GM19193 (cell line): ENCODE results near the gene APMAP.

ENCODE experiments used
- POLR2A ChIP-seq: IDR thresholded peaks from 4 replicates; pipeline ENCODE4 v1.6.1; 2011; ENCODE audit not compliant: insufficient read depth, insufficient read length; ENCODE audit errors: extremely low read depth

APMAP gene

DNA sequence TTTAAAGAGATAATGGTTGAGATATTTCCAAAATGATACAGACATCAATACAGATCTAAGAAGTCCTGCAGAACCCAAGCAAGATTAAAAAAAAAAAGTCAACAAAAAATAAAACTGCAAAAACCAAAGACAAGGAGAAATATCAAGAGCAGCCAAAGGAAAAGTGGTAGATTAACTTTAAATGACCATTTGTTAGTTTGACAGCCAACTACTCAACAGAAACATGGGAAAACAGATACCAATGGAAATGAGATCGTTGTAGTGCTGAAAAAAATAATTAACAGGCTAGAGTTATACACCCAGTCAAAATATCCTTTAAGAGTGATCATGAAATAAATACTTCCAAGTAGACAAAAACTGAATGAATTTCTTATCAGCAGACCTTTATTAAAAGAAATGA, 10.5 kb upstream of the APMAP start:
- TF ChIP-seq POLR2A = no peak

DNA sequence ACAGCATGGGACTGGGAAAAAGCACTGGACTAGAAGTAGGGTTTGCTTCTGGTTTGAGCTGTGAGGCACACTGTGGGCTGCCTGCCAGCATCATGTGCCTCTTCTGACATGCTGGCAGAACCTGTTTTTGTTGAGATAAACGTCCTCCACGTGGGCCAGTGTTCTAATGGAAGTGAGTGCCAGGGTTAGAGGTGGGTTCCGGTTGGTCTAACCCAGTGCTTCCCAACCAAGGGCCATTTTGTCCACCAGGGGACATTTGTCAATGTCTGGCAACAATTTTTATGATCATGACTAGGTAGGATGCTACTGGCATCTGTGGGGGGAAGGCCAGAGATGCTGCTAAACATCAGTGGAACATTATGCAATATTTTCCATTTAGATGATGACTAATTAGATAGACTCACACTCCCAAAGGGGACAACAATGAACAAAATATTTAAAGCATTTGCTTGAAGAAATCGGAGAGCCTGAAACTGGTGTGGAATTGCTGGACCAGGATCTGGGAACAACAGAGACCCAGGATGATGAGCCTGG, 7.8 kb upstream of the APMAP start:
- TF ChIP-seq POLR2A = no peak

DNA sequence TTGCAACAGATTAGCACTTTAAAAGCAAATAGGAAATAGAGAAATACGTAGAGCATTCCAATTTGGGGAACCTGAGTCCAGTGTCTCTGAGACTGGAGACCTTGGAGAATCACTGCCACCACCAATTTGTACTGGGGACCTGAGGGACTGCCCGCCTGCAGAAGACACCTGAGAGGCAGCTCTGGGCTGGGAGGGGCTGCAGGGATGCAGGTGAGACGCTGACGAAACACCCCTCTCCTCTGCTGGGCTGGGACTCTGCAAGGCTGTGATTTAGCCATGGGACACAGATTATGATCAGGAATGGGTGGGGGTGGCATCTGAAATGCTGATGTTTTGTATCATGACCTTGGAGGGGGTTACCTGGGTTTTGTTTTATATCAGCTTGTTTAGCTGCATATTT, 7.0 kb upstream of the APMAP start:
- no peak for TF ChIP-seq POLR2A

DNA sequence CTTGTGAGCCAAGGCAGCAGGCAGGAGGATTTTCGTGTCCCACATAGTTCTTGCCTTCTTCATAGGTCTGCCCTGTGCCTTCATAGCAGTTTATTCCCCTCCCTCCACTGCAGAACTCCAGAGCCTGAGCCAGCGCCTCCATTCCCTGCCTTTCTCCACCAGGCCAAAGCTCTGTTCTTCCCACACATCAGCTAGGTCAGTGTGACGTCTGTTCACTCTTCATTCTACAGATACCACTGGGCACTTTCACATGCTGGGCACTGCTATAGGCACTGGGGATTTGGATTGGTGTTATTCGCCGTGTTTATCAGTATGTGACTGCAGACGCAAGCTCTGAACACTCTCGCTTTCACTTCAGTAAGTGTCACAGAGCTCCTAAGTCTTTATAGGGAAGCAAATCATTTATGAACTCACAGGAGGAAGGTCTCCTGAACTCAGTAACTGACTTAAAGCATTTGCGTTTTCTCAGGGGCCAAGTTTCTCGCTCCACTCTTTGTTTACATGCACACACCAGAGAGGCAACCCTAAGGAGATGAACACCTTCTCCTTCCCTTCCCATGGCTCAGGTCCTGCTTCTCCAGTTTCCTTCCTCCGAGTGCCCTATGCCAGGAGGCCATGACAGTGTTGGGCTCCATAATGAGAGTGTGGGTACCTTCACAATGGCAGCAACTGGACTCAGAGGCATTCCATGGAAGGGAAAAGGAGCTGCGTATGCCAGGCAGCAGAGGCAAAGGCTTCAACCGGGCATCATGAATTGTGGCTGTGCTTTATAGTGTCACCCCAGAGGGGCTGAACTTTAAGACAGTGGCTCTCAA, 6.3 kb upstream of the APMAP start:
- no peak for TF ChIP-seq POLR2A

DNA sequence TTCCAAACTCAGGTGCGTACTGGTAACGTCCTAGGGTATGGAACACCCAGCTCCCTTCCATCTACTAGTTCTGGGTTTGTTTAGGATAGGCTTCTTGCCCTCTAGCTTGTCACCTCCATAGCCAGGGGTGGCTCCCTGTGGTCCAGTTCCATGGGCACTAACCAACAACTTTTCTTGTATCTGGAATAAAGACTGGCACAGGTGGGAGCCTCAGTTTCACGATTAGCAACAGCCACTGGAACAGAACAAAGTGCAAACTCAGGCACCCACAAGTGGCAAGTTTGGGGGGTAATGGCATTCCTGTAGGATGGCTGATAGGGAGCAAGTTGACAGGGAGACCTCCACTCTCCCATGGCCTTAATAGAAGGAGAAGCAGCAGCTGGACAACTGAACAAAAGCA, 5.6 kb upstream of the APMAP start:
- TF ChIP-seq POLR2A = no peak

DNA sequence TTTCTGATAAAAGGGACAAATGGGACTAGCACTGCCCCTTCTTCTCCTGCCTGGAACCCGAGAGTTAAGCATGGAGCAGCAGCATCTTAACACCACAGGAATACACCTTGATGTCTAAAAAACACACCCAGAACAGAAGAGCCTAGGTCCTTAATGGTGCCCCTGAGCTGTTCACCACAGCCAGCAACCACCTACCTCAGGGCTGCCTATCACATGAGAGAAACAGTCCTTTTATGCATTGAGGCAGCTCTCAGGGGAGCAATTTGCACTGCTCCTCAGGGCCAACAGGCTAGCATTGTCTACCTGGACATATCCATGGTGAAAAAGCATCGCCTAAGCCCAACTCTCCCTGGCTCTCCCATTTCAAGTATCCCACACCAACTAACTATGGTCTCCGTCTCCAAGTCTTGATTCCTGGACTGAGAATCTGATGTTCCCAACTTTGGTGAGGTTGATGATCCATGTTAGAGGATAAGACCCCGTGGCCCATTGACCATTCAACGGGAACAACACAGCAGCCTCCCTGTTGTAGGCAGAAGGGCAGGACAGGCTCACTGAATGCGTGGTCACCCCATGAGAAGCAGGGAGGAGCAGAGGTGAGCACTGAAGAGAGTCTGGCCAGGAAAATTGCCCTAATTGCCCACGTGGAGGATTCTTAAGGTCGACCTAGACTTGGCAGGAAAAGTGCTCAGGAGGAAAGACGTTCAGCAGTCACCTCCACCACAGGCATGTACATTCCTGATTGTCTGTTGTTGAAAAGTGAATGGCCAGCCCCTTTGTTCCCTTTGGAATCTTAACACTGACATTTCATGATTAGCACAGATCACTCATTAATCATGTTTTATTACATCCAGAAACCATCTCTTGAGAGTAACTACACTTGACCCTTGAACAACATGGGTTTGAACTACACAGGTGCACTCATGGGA, 4.2 kb upstream of the APMAP start:
- no peak for TF ChIP-seq POLR2A

DNA sequence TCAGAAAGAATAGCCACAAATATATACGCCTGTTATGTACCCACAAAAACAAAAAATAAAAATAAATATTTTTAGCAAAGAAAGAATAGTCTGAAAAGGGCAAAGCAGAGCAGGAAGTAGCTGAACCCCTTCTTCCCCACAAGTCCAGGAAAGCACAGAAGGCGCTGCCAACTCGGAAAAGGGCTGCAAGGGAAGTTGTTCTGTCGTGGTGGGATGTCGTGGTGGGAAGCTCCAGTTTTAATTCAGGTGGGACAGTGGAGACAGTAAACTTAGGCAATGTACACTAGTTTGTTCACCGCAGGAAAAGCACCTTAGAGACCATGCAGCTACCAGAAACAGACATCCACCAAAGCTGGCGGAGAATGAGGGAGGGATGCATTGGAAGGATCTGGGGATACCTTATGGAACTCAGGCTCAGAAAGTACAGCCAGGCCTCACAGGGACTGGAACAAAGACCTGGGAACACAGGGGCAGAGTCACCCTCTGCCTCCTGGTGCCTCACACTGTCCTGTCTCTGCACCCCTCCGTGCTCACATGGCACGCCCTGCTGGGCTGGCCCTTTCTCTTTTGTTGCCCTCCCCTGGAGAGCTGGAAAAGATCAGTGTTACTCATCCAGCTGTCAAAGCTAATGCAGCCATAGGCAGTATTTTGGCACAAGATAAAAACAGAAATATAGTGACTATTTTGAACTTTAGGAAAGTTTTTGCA, 3.3 kb upstream of the APMAP start:
- no peak for TF ChIP-seq POLR2A

DNA sequence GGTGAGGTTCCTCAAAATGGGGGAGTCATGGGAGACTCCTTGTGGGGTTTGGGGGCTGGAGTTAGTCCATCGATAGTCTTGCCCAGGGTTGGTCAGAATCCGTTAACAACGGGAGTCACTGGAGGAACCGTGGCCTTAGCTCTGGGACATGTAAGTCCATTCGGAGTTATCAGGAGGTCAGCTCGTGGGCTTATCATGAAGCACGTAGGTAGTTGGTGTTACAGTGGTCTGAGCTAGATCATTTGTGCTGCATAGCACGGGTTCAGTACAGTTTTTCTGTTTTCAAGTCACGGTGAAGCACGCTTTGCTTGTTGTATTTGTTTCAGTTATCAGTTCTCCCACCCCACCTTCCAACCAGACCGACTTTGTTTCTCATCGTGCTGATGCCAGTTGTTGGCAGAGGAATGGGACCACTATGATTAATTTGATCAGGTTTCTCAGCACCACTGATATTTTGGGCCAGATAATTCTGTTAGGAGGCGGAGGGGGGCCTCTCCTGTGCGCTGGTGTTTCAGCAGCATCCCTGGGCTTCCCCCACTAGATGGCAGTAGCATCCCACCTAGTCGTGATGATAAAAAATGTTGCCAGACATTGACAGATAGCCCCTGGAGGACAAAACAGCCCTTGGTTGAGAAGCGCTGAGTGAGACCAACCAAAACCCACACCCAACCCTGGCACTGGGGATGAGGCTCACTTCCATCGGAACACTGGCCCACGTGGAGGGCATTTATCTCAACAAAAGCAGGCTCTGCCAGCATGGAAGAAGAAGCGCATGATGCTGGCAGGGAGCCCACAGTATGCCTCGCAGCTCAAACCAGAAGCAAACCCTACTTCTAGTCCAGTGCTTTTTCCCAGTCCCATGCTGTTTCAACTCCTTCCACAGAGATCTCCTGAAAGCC, 2.2 kb upstream of the APMAP start:
- no peak for TF ChIP-seq POLR2A

DNA sequence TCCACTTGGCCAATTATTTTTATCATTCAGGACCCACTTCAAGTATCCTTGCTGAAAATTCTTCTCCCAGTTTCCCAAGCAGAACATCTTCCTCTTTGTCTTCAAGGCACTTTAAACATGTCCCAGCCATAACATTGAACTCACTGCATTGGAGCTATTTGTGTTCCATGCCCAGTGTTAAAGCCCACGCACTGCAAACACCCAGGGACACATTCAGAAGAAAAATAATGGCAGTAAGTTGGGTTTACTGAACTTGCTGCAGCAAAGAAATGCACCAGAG, 1.6 kb upstream of the APMAP start:
- no peak for TF ChIP-seq POLR2A

DNA sequence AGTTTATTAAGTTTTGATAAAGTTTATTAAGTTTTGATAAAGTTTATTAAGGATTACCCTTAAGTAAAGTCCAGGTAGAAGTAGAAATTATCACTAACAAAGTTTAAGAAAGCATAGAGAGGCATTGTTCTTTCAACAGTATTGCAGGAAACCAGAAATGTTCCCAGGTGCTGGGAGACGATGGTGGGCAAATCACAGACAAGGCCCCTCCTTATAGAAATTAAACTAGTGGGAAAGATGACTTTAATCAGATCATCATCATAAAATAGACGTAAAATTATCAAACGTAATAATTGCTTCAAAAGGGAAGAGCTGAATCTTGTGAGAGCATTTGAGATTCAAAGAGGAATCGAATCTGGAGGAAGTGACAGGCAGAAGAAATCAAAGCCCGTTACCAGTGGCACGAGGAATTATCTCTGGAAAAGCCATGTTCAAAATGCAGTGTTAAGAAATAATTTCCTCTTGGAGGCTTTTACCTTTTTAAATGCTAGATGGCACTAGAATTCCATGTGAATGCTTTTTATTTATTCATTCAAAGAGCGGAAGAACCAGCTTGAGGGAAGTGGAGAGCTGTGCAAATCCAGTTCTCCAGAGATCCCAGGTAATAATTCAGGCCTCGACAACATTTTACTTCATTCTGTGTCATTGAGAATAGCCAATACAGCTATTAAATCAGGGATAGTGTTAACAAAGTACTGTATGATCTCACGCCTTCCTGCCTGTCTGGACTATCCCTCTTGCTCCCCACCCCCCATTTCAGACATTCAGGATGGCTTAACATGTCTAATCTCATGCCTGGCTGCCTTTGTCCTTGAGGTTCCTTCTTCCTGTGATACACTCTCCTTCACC, 1.0 kb upstream of the APMAP start:
- no peak for TF ChIP-seq POLR2A

DNA sequence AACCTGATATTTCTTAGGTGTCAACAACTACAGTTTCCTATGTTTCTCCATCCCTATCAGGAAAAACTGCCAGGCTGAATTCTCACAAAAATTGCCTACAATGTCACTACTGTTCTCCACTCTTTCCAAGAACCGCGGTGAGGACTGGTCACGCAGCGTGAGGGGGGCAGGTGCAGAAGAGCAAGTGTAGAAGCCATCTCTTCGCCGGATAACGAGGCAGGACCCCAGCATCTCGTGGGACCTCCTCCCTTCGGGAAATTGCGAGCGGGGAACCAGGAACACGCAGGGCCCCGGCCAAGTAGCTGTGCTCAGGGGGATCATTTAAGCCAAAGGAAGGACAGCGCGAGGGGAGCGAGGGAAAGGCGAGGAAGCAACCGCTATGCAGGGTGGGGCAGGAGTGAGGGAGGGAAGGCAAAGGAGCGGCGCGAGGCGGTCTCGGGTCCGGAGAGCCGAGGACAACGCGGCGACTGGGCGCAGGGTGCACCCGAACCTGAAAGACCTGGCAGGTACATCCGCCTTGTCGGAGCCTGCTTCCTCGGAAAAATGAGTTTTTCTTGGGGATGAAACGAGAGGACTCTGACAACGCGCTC, 559 bp downstream of the APMAP start:
- TF ChIP-seq POLR2A = no peak

DNA sequence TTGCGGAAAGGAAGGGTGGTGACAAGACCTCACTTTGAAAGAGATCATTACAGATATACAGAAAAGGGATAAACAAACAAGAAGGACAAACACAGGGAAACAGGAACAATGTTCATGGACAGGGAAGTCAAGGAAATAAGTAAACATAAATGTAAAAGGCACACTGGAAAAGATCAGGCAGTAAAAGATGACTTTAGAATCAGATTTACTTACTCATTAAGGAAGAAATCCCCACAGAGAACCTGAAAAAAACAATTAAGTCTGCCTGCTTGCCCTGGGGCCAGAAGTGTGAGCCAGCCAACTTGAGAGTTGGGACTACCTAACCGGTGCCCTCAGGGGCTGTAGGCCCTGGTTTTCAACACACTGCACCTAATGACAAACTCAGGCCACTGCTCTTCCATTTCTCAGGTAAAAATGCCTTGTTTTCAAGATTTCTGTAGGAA, 1.7 kb downstream of the APMAP start:
- TF ChIP-seq POLR2A = no peak

DNA sequence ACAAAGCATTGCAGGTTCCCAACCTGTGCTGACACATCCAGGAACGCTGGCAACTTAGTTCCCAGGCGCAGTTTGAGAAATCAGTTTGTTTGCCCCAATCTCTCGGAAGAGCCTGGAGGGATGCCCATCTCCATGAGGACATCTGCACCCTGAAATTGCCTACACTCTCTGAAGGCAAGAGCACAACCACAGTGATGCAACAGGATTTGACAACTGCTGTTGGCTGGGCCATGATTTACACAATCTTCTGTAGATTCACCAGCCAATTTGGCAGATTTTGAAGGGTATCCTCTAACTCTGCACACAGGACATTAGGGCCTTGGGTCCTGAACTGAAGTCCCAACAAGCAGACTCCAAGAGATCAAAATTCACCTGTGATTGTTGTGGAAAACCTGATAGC, 3.4 kb downstream of the APMAP start:
- no peak for TF ChIP-seq POLR2A
